A673 (cell line): ENCODE results near the gene EMX1.

Experiments
- CTCF ChIP-seq: fragments of 300-800, 200-600 bp; sonication (generic); conservative IDR thresholded peaks from 2 replicates; pipeline ENCODE4 v1.5.1; 2017; ENCODE audit warnings: low read depth, mild to moderate bottlenecking, antibody characterized with exemption, low read length, moderate library complexity, mixed read lengths
- EZH2 ChIP-seq: fragments of 200-600 bp; sonication (generic); IDR thresholded peaks from 2 replicates; pipeline ENCODE4 v1.6.1; 2017; ENCODE audit warnings: borderline replicate concordance, low read depth, mild to moderate bottlenecking, mixed read lengths, antibody characterized with exemption, low read length; ENCODE audit not compliant: poor library complexity, severe bottlenecking

- TF ChIP-seq CTCF (no peak), EZH2 (no peak)
These were observed 10.6 kb downstream of the EMX1 start for GRCh38 chr2:72927619-72928550.
